ENCODE results near the gene TCEANC2. TPM values are rescaled to one million over a fixed set of nuclear protein-coding genes. Genes with fewer than 3 reads are reported as not detected.

Gene TCEANC2
- total and polyA plus RNA-seq, 4 donors: 0.89 to 2.1 (median 1.7) TPM

DNA sequence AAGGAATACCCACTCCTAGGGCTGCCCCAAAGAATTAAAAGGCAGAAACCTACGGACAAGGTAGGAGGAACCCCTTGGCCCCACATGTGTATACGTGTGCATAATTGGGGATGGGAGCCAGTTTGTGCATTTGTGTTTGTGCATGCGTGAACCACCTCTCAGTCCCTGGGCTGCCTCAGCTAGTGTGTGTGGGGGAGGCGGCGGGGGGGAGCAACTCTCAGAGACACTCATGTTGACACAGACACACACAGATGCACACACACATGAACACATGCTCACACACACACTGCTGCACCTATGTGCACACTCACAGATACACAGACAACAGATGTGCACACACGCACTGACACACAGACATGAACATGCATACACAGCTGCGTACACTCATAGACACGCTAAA lies 40.5 kb upstream of the TCEANC2 start:
- no peak overlapping the region for H3K27ac ChIP-seq (ENCODE audit: low read depth in 1 of 2, low read length in 2 of 2)
- WGBS: 92% methylated on average over 8 of the region's 8 CpGs
- peaks cover 0 to 5% (median 1%) of the 10 kb centered on the region in 4 donors for H3K4me1 ChIP-seq (ENCODE audit: control insufficient read depth in 4 of 4, insufficient read depth in 4 of 4, low read length in 3 of 4)
- H3K9me3 ChIP-seq (ENCODE audit: control insufficient read depth in 4 of 4, low read length in 3 of 4): no peaks in the 10 kb centered on the region
- DNase-seq (ENCODE audit: low spot score): no peak
- H3K27me3 ChIP-seq (ENCODE audit: control insufficient read depth in 4 of 4, insufficient read depth in 4 of 4, low read length in 3 of 4): no peaks in the 10 kb centered on the region
- no peak overlapping the region for H3K4me3 ChIP-seq (ENCODE audit: low read depth in 1 of 3, low read length in 3 of 3)
- H3K36me3 ChIP-seq (ENCODE audit: control insufficient read depth in 4 of 4, insufficient read depth in 3 of 4, low read depth in 1 of 4, low read length in 3 of 4): no peaks in the 10 kb centered on the region
- H3K9ac ChIP-seq (ENCODE audit: low read depth in 1 of 2, low read length in 2 of 2): no peak overlapping the region
- TF ChIP-seq GABPA (IDR thresholded peaks at IDR 0.05 in 1 of 2, conservative IDR thresholded peaks at IDR 0.05 in 1 of 2) (no peak), HNF4G (IDR thresholded peaks at IDR 0.05) (no peak)
- TF ChIP-seq, protein P1, sequence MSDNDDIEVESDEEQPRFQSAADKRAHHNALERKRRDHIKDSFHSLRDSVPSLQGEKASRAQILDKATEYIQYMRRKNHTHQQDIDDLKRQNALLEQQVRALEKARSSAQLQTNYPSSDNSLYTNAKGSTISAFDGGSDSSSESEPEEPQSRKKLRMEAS (IDR thresholded peaks at IDR 0.05): no peak
- TF ChIP-seq, protein P2, sequence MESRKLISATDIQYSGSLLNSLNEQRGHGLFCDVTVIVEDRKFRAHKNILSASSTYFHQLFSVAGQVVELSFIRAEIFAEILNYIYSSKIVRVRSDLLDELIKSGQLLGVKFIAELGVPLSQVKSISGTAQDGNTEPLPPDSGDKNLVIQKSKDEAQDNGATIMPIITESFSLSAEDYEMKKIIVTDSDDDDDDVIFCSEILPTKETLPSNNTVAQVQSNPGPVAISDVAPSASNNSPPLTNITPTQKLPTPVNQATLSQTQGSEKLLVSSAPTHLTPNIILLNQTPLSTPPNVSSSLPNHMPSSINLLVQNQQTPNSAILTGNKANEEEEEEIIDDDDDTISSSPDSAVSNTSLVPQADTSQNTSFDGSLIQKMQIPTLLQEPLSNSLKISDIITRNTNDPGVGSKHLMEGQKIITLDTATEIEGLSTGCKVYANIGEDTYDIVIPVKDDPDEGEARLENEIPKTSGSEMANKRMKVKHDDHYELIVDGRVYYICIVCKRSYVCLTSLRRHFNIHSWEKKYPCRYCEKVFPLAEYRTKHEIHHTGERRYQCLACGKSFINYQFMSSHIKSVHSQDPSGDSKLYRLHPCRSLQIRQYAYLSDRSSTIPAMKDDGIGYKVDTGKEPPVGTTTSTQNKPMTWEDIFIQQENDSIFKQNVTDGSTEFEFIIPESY (IDR thresholded peaks at IDR 0.05): no peak

DNA sequence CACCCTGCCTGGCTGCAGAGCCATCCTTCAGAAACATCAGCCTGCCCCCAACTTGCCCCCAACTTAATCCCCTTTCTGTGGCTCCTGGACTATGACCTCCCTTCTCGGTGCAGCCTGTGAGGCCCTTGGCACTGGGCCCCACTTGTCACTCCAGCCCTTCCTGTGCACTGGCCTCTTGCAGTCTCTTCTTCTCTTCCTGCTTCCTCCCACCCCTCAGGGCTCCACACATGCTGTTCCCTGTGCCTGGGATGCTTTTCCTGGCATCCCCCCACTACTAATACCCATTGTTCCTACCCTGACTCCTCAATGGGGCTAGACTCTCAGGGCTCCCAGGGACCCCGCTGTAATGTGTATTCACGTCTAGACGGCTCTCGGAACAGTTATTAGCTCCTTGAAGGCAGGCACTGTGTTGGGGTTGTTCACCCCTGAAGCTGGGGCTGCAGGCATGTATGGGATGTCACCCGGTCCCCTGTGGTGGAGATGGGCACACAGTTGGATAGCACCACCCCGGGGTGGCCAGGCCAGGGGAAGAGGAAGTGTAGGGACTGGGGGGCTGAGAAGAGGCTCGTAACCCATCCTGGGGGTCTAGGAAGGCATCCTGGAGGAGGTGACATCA lies 39.9 kb upstream of the TCEANC2 start:
- no peaks in the 10 kb centered on the region for H3K36me3 ChIP-seq (ENCODE audit: control insufficient read depth in 4 of 4, insufficient read depth in 3 of 4, low read depth in 1 of 4, low read length in 3 of 4)
- no peak overlapping the region for H3K9ac ChIP-seq (ENCODE audit: low read depth in 1 of 2, low read length in 2 of 2)
- no peaks in the 10 kb centered on the region for H3K27me3 ChIP-seq (ENCODE audit: control insufficient read depth in 4 of 4, insufficient read depth in 4 of 4, low read length in 3 of 4)
- H3K9me3 ChIP-seq (ENCODE audit: control insufficient read depth in 4 of 4, low read length in 3 of 4): no peaks in the 10 kb centered on the region
- H3K4me1 ChIP-seq (ENCODE audit: control insufficient read depth in 4 of 4, insufficient read depth in 4 of 4, low read length in 3 of 4): peaks cover 0 to 5% (median 1%) of the 10 kb centered on the region in 4 donors
- H3K4me3 ChIP-seq (ENCODE audit: low read depth in 1 of 3, low read length in 3 of 3): no peak overlapping the region
- no peak for DNase-seq (ENCODE audit: low spot score)
- TF ChIP-seq, protein P1 (IDR thresholded peaks at IDR 0.05): no peak
- TF ChIP-seq, protein P3, sequence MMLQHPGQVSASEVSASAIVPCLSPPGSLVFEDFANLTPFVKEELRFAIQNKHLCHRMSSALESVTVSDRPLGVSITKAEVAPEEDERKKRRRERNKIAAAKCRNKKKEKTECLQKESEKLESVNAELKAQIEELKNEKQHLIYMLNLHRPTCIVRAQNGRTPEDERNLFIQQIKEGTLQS (IDR thresholded peaks at IDR 0.05): no peak
- TF ChIP-seq GABPA (IDR thresholded peaks at IDR 0.05 in 1 of 2, conservative IDR thresholded peaks at IDR 0.05 in 1 of 2) (no peak), RXRA (IDR thresholded peaks at IDR 0.05) (no peak), EGR1 (IDR thresholded peaks at IDR 0.05; ENCODE audit: low read depth in 2 of 2) (no peak), HNF4A (conservative IDR thresholded peaks at IDR 0.05) (no peak), NR2F2 (IDR thresholded peaks at IDR 0.05) (no peak), HNF4G (IDR thresholded peaks at IDR 0.05) (no peak), FOXA2 (IDR thresholded peaks at IDR 0.05) (no peak), JUND (IDR thresholded peaks at IDR 0.05) (no peak)
- TF ChIP-seq, protein P4, sequence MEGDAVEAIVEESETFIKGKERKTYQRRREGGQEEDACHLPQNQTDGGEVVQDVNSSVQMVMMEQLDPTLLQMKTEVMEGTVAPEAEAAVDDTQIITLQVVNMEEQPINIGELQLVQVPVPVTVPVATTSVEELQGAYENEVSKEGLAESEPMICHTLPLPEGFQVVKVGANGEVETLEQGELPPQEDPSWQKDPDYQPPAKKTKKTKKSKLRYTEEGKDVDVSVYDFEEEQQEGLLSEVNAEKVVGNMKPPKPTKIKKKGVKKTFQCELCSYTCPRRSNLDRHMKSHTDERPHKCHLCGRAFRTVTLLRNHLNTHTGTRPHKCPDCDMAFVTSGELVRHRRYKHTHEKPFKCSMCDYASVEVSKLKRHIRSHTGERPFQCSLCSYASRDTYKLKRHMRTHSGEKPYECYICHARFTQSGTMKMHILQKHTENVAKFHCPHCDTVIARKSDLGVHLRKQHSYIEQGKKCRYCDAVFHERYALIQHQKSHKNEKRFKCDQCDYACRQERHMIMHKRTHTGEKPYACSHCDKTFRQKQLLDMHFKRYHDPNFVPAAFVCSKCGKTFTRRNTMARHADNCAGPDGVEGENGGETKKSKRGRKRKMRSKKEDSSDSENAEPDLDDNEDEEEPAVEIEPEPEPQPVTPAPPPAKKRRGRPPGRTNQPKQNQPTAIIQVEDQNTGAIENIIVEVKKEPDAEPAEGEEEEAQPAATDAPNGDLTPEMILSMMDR (IDR thresholded peaks at IDR 0.05; ENCODE audit: low read depth, low read length, missing input control): no peak
- WGBS: 81% methylated on average over 8 of the region's 8 CpGs
- H3K27ac ChIP-seq (ENCODE audit: low read depth in 1 of 2, low read length in 2 of 2): no peak overlapping the region
